B cell (primary cell): ENCODE measurements around the gene ZMIZ1. TPM values are rescaled to one million over a fixed set of nuclear protein-coding genes. Genes with fewer than 3 reads are reported as not detected.

Source experiments
- ATAC-seq: fragments of 200-7000 bp; cut with Tn5 transposase; one replicate; pipeline ENCODE4 v1.10.0; 2021; ENCODE audit warnings: low read depth, mild to moderate bottlenecking, moderate number of reproducible peaks, moderate library complexity
- CTCF ChIA-PET: fragments of 350-600 bp; sonication (Branson Sonifier 250); formaldehyde crosslinking; loops from one replicate; lab custom pipeline; 2021; ENCODE audit warnings: antibody characterized with exemption, inconsistent platforms; lab: Charles Lee
- POLR2A ChIA-PET: fragments of 350-600 bp; sonication (Branson Sonifier 250); formaldehyde crosslinking; loops from one replicate; lab custom pipeline; 2021; ENCODE audit warnings: antibody characterized with exemption; lab: Charles Lee
- DNase-seq: peaks from one replicate; pipeline ENCODE4 v3.0.0; 2013
- H2AFZ ChIP-seq: 2 replicates; pipeline ENCODE4 v1.6.1; 2012; ENCODE audit warnings: mild to moderate bottlenecking, low read depth, low read length; ENCODE audit not compliant: insufficient read depth, poor library complexity, severe bottlenecking
- H3K27ac ChIP-seq, 2 donors: 1 replicate in 1 of 2; 2 replicates in 1 of 2; pipeline ENCODE4 v1.5.1; 2012 to 2013; ENCODE audit warnings: low read length in 2 of 2, mild to moderate bottlenecking in 2 of 2, moderate library complexity in 1 of 2
- H3K27me3 ChIP-seq, 4 experiments: fragments of 200-600 bp in 1 of 4; sonication (generic) in 1 of 4; replicated peaks in 1 of 4; 1 replicate in 2 of 4; 2 replicates in 2 of 4; pipeline versions ENCODE4 v1.6.1 to v1.7.0; 2013 to 2016; ENCODE audit warnings: low read length in 3 of 4, mild to moderate bottlenecking in 2 of 4, mixed read lengths in 1 of 4, moderate library complexity in 1 of 4; ENCODE audit not compliant: insufficient read depth in 4 of 4, control insufficient read depth in 3 of 4; ENCODE audit errors: control extremely low read depth in 1 of 4
- H3K36me3 ChIP-seq, 2 experiments: replicated peaks in 1 of 2; 1 replicate in 1 of 2; 2 replicates in 1 of 2; pipeline versions ENCODE4 v1.6.1 to v1.7.1; 2013; ENCODE audit warnings: low read length in 1 of 2; ENCODE audit not compliant: insufficient read depth in 2 of 2, control insufficient read depth in 1 of 2; ENCODE audit errors: control extremely low read depth in 1 of 2, extremely low read depth in 1 of 2
- H3K4me1 ChIP-seq, 2 donors: fragments of 200-600 bp in 1 of 2; sonication (generic) in 1 of 2; 1 replicate in 1 of 2; 2 replicates in 1 of 2; pipeline versions ENCODE4 v1.5.1 to v1.6.1; 2013 to 2017; ENCODE audit warnings: low read length in 2 of 2; ENCODE audit not compliant: control insufficient read depth in 2 of 2, insufficient read depth in 2 of 2
- H3K4me2 ChIP-seq: replicated peaks from 2 replicates; pipeline ENCODE3; 2012; ENCODE audit warnings: mild to moderate bottlenecking, low read depth, low read length; ENCODE audit not compliant: poor library complexity, severe bottlenecking
- H3K4me3 ChIP-seq, 5 experiments: fragments of 200-600 bp in 1 of 5; sonication (generic) in 1 of 5; 1 replicate in 3 of 5; 2 replicates in 2 of 5; pipeline versions ENCODE4 v1.5.1 to v1.7.0; 2011 to 2016; ENCODE audit warnings: low read length in 4 of 5, mild to moderate bottlenecking in 4 of 5, low read depth in 2 of 5, control low read depth in 1 of 5, moderate library complexity in 1 of 5; ENCODE audit not compliant: insufficient read depth in 1 of 5; ENCODE audit errors: control extremely low read depth in 1 of 5, extremely low read depth in 1 of 5
- H3K79me2 ChIP-seq: fragments of 200-600 bp; sonication (generic); one replicate; pipeline ENCODE4 v1.6.0; 2016; ENCODE audit warnings: low read length; ENCODE audit not compliant: control insufficient read depth, insufficient read depth
- H3K9ac ChIP-seq: fragments of 200-600 bp; sonication (generic); 2 replicates; pipeline ENCODE4 v1.6.1; 2017; ENCODE audit warnings: mild to moderate bottlenecking, low read length, moderate library complexity
- H3K9me3 ChIP-seq, 3 donors: one replicate each; pipeline versions ENCODE4 v1.6.1 to v1.7.1; 2013; ENCODE audit warnings: low read length in 2 of 3; ENCODE audit not compliant: control insufficient read depth in 2 of 3, insufficient read depth in 1 of 3; ENCODE audit errors: control extremely low read depth in 1 of 3
- H4K20me1 ChIP-seq: 2 replicates; pipeline ENCODE4 v1.6.0; 2012; ENCODE audit warnings: mild to moderate bottlenecking, low read length; ENCODE audit not compliant: insufficient read depth, control insufficient read depth, poor library complexity, severe bottlenecking
- H3K27ac Mint-ChIP-seq: one replicate; pipeline ENCODE4 v1.8.0; 2021; ENCODE audit warnings: mixed read lengths
- H3K27me3 Mint-ChIP-seq: one replicate; pipeline ENCODE4 v1.8.0; 2021; ENCODE audit warnings: mixed read lengths
- H3K4me1 Mint-ChIP-seq: one replicate; pipeline ENCODE4 v1.8.0; 2021; ENCODE audit warnings: mixed read lengths
- H3K4me3 Mint-ChIP-seq: one replicate; pipeline ENCODE4 v1.8.0; 2021; ENCODE audit warnings: mixed read lengths
- H3K9me3 Mint-ChIP-seq: one replicate; pipeline ENCODE4 v1.8.0; 2022; ENCODE audit warnings: mixed read lengths; ENCODE audit not compliant: insufficient read depth
- EZH2 ChIP-seq: IDR thresholded peaks from 2 replicates; pipeline ENCODE4 v1.6.1; 2012; ENCODE audit warnings: borderline replicate concordance, low read depth, mild to moderate bottlenecking, moderate library complexity, low read length; ENCODE audit not compliant: insufficient read depth, poor library complexity, severe bottlenecking
- whole genome bisulfite sequencing: methylation state at CpG from one replicate; pipeline ENCODE4 v1.1.5; 2013; ENCODE audit warnings: missing lambda C conversion rate; ENCODE audit not compliant: insufficient coverage; 5-methylcytosine and 5-hydroxymethylcytosine counted together
- intact Hi-C: fragments of 100-400 bp; cut with micrococcal nuclease; formaldehyde crosslinking; loops from one replicate; pipeline ENCODE4 v1.10.0; 2022
- polyA plus RNA-seq: library from polyadenylated mRNA; depleted of rRNA; stranded (reverse); fragments of >200 nt; gene quantifications from 2 replicates; pipeline ENCODE4 v1.2.3, GENCODE V29; 2012
- total RNA-seq, 2 donors: library from RNA; stranded (reverse); fragments of 120-200 nt in 1 of 2; gene quantifications; 1 replicate in 1 of 2; 2 replicates in 1 of 2; pipeline versions ENCODE4 v1.2.3 to v1.2.4, GENCODE V29; 2013 to 2022
- TF ChIP-seq, protein P1 (sequence below): fragments of 200-600 bp; IDR thresholded peaks from one replicate; pipeline ENCODE4 v1.8.0; 2022; ENCODE audit warnings: antibody characterized with exemption, mild to moderate bottlenecking

Gene ZMIZ1
- total and polyA plus RNA-seq, 2 donors (not counting 1 experiment from before 2014, with no cell fraction given) = 14.3 to 64.9 TPM

DNA sequence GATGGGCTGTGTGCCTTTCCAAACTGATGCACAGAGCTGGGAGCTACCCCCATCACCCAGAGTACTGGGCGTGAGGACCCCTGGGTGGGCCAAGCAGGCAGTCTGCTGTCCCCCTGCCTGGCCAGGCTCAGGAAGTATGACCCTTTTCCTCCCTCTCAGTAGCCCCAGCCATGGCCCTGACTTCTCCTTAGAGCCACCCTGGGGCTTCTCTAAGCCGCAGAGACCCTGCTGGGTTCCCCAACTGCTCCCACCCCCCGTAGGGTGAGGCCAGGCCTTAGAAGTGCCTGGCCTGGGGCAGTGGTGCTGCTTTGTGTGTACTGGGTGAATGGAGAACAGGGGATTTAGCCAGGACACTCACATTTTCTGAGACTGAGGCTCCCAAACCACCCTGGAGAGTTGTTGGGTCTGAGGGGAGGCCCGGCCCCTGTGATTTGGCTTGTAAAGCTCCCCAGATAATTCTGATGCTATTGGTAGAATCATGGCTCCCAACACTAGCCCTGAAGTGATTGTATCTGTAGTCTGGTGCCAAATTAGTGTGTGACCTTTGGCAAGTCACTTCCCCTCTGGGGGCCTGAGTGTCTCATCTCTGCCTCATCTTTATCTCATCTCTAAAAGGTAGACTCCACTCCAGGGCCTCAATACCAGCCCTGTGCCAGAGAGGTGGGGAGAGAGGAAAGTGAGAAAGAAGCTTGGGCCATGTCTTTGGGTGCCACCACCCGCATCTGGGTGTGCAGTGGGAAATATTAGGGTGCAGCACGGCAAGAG is 178.8 kb downstream of the ZMIZ1 start:
- intact Hi-C loops = loop anchor here (2.0 to 5.0 kb wide), 4 partner anchors 69 to 1220 kb away; partner anchors contain the start of genes ANXA11 and POLR3A
- H3K4me3 ChIP-seq = peak overlapping the region in 1 of 5 experiments; percentile 30
- TF ChIP-seq, protein P1, sequence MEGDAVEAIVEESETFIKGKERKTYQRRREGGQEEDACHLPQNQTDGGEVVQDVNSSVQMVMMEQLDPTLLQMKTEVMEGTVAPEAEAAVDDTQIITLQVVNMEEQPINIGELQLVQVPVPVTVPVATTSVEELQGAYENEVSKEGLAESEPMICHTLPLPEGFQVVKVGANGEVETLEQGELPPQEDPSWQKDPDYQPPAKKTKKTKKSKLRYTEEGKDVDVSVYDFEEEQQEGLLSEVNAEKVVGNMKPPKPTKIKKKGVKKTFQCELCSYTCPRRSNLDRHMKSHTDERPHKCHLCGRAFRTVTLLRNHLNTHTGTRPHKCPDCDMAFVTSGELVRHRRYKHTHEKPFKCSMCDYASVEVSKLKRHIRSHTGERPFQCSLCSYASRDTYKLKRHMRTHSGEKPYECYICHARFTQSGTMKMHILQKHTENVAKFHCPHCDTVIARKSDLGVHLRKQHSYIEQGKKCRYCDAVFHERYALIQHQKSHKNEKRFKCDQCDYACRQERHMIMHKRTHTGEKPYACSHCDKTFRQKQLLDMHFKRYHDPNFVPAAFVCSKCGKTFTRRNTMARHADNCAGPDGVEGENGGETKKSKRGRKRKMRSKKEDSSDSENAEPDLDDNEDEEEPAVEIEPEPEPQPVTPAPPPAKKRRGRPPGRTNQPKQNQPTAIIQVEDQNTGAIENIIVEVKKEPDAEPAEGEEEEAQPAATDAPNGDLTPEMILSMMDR = no peak
- no peak for TF ChIP-seq EZH2
- peak overlapping the region; percentile 47 for H3K9ac ChIP-seq
- no peaks in the 10 kb centered on the region for H4K20me1 ChIP-seq
- peak overlapping the region; percentile 93 to 95 for H3K27ac ChIP-seq
- WGBS = 86% methylated on average over 3 of the region's 6 CpGs
- H3K4me1 ChIP-seq = peaks cover 89 to 90% of the 10 kb centered on the region in 2 donors
- Mint-ChIP-seq H3K4me3 (peak overlapping the region; percentile 84), H3K27me3 (no peaks in the 10 kb centered on the region), H3K9me3 (no peaks in the 10 kb centered on the region), H3K27ac (peak overlapping the region; percentile 95), H3K4me1 (peaks cover 89% of the 10 kb centered on the region)
- POLR2A ChIA-PET = interaction anchor here (0.9 to 2.5 kb wide), 4 partner anchors 18 to 69 kb away, joined by 3 to 13 read pairs (median 6); no protein-coding TSS in a partner anchor
- H2AFZ ChIP-seq = no peak overlapping the region
- H3K36me3 ChIP-seq = peaks cover 0 to 2% of the 10 kb centered on the region in 2 experiments
- peaks cover 86% of the 10 kb centered on the region for H3K79me2 ChIP-seq
- H3K27me3 ChIP-seq = no peaks in the 10 kb centered on the region
- H3K9me3 ChIP-seq = no peaks in the 10 kb centered on the region
- ATAC-seq = no peak
- H3K4me2 ChIP-seq = peak overlapping the region; percentile 95
- CTCF ChIA-PET = interaction anchor here (0.8 to 1.4 kb wide), 8 partner anchors 8 to 222 kb away, joined by 3 to 5 read pairs (median 4); no protein-coding TSS in a partner anchor
- DNase-seq = no peak
